Small intestine (tissue), 7 donors: Measurements from ENCODE around the gene OCA2. TPM values are rescaled to one million over a fixed set of nuclear protein-coding genes. Genes with fewer than 3 reads are reported as not detected.

ENCODE experiments used
- DNase-seq, 2 donors: peaks; one replicate each; pipeline versions ENCODE4 v3.0.0 to v3.0.0-alpha.2; 2013
- FAIRE-seq: peaks from 2 replicates; lab custom pipeline; 2012; peaks lifted over from hg19 to GRCh38; lab: Jason Lieb, UNC
- H3K27ac ChIP-seq, 3 donors: one replicate each; pipeline ENCODE4 v1.5.1; 2013; ENCODE audit warnings: low read length in 2 of 3, mild to moderate bottlenecking in 2 of 3, control low read depth in 1 of 3, inconsistent platforms in 1 of 3, low read depth in 1 of 3, moderate library complexity in 1 of 3
- H3K27me3 ChIP-seq, 3 donors: one replicate each; pipeline ENCODE4 v1.6.1; 2013; ENCODE audit warnings: low read length in 3 of 3, inconsistent platforms in 1 of 3; ENCODE audit not compliant: control insufficient read depth in 3 of 3, insufficient read depth in 3 of 3
- H3K36me3 ChIP-seq, 3 donors: one replicate each; pipeline ENCODE4 v1.6.1; 2013; ENCODE audit warnings: low read length in 3 of 3, inconsistent platforms in 1 of 3, low read depth in 1 of 3, mild to moderate bottlenecking in 1 of 3, moderate library complexity in 1 of 3; ENCODE audit not compliant: control insufficient read depth in 3 of 3, insufficient read depth in 2 of 3
- H3K4me1 ChIP-seq, 3 donors: one replicate each; pipeline ENCODE4 v1.6.1; 2013; ENCODE audit warnings: low read length in 2 of 3, inconsistent platforms in 1 of 3, low read depth in 1 of 3, mild to moderate bottlenecking in 1 of 3, moderate library complexity in 1 of 3; ENCODE audit not compliant: control insufficient read depth in 3 of 3, insufficient read depth in 2 of 3
- H3K4me3 ChIP-seq, 3 donors: one replicate each; pipeline ENCODE4 v1.5.1; 2013; ENCODE audit warnings: low read length in 3 of 3, control low read depth in 1 of 3, inconsistent platforms in 1 of 3, low read depth in 1 of 3, mild to moderate bottlenecking in 1 of 3, moderate library complexity in 1 of 3
- H3K9me3 ChIP-seq, 2 donors: one replicate each; pipeline ENCODE4 v1.6.1; 2013; ENCODE audit warnings: low read depth in 1 of 2, low read length in 1 of 2; ENCODE audit not compliant: control insufficient read depth in 2 of 2, insufficient read depth in 1 of 2
- WGBS, 3 donors: extraction: QIAGEN DNeasy Blood & Tissue Kit; methylation state at CpG; one replicate each; pipeline ENCODE4 v1.1.7; 2013; 5-methylcytosine and 5-hydroxymethylcytosine counted together
- polyA plus RNA-seq, 4 donors: library from polyadenylated mRNA; stranded (reverse) in 3 of 4; unstranded in 1 of 4; fragments of 200-250 nt in 3 of 4; fragments of 120-200 nt in 1 of 4; gene quantifications; one replicate each; pipeline versions ENCODE4 v1.2.1 to v1.2.3, GENCODE V29; 2013
- donor health status: healthy with polysubstance abuse.
- donor health status: control.
- donor health status: control.
- donor health status: Bipolar disorder and iron deficiency.
- donor health status: healthy.

The OCA2 gene
- polyA plus RNA-seq, 4 donors, result 0.07 to 5.9 TPM; not detected in 2

DNA sequence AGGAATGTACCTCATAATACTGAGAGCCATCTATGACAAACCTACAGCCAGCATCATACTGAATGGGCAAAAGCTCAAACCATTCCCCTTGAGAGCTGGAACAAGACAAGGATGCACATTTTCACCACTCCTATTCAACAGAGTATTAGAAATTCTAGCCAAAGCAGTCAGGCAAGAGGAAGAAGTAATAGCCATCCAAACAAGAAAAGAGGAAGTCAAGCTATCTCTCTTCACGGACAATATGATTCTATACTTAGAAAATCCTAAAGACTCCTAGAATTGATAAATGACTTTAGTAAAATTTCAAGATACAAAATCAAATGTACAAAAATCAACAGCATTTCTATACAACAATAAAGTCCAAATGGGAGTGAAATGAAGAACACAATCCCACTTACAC is 30.2 kb downstream of the OCA2 start:
- Histone ChIP-seq H3K4me1 (no peaks in the 10 kb centered on the region), H3K4me3 (no peak overlapping the region), H3K36me3 (no peaks in the 10 kb centered on the region), H3K27me3 (no peaks in the 10 kb centered on the region), H3K9me3 (no peaks in the 10 kb centered on the region), H3K27ac (no peak overlapping the region)
- FAIRE-seq (no peak), DNase-seq (no peak)
- WGBS, 3 donors, result 50 to 74% (median 65%) methylated on average over 1 of the region's 1 CpG

DNA sequence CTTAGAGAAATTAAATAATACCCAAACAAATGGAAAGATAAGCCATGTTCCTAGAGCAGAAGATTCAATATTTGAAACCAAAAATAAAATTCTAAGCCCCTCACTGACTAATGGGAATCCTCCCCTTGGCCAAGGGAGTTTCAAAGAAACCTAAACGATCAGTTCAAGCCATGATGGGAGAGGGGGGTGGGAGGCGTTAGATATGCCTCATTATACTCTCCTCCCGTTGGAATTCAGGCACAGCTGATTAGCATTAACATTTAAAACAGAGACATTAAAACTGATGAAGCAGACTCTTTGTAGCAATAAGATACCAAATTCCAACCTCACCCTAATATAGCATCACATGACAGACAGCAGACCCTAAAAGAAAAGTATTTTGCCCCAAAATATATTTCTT is 32.9 kb downstream of the OCA2 start:
- Histone ChIP-seq H3K4me3 (no peak overlapping the region), H3K9me3 (no peaks in the 10 kb centered on the region), H3K27ac (no peak overlapping the region), H3K27me3 (peaks cover 0 to 1% (median 0%) of the 10 kb centered on the region in 3 donors), H3K4me1 (no peaks in the 10 kb centered on the region), H3K36me3 (no peaks in the 10 kb centered on the region)
- no peak for FAIRE-seq
- 46 to 55% (median 53%) methylated on average over 3 of the region's 3 CpGs for WGBS, 3 donors
- DNase-seq, result no peak

DNA sequence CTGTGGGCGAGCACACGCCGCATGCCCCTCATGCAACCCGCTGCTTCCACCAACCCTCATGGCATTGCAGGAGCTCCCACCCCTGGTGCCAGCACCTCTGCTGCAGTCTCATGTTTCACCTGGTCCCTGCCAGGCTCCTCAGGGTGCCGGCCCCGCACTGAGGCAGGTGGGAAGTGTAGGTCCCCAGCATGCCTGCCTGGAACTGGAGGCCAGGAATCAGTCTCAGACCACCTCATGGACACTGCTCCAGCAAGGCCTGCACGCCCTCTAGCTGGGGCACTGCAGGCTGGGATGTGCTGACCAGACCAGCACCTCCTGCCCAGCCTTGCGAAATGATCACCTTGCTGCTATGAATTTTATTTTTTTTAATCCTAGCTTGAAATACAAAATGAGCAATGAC is 39.1 kb downstream of the OCA2 start:
- H3K27me3 ChIP-seq, result peaks cover 0 to 6% (median 0%) of the 10 kb centered on the region in 3 donors
- no peak overlapping the region for H3K27ac ChIP-seq
- FAIRE-seq, result no peak
- 83 to 93% (median 90%) methylated on average over 8 of the region's 8 CpGs for WGBS, 3 donors
- H3K4me1 ChIP-seq, result no peaks in the 10 kb centered on the region
- H3K9me3 ChIP-seq, result peaks cover 0 to 3% of the 10 kb centered on the region in 2 donors
- no peak overlapping the region for H3K4me3 ChIP-seq
- DNase-seq, result no peak
- no peaks in the 10 kb centered on the region for H3K36me3 ChIP-seq

DNA sequence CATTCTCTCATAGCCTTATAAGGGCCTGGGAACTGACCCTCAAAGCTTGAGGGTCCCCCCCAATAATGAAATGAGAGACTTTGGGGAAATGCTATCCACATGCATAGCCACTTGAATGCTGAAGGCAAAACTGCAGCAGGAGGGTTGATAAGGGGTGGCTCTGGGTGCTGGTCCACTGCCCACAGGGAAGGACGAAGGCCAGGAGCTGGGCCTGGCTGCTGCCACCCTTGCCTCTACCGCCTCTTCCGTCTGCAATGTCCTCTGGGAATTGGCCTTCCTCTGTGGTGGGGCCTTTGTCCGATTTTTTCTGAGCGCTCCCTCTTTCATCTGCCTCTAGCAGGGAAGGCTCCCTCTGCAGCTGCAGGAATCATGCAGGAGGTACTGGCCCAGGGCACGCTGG is 41.0 kb downstream of the OCA2 start:
- no peak overlapping the region for H3K4me3 ChIP-seq
- no peak overlapping the region for H3K27ac ChIP-seq
- FAIRE-seq (no peak), DNase-seq (no peak)
- no peaks in the 10 kb centered on the region for H3K36me3 ChIP-seq
- no peaks in the 10 kb centered on the region for H3K4me1 ChIP-seq
- WGBS, 3 donors, result 87 to 91% (median 89%) methylated on average over 6 of the region's 6 CpGs
- H3K9me3 ChIP-seq, result peaks cover 0 to 3% of the 10 kb centered on the region in 2 donors
- peaks cover 0 to 6% (median 0%) of the 10 kb centered on the region in 3 donors for H3K27me3 ChIP-seq

DNA sequence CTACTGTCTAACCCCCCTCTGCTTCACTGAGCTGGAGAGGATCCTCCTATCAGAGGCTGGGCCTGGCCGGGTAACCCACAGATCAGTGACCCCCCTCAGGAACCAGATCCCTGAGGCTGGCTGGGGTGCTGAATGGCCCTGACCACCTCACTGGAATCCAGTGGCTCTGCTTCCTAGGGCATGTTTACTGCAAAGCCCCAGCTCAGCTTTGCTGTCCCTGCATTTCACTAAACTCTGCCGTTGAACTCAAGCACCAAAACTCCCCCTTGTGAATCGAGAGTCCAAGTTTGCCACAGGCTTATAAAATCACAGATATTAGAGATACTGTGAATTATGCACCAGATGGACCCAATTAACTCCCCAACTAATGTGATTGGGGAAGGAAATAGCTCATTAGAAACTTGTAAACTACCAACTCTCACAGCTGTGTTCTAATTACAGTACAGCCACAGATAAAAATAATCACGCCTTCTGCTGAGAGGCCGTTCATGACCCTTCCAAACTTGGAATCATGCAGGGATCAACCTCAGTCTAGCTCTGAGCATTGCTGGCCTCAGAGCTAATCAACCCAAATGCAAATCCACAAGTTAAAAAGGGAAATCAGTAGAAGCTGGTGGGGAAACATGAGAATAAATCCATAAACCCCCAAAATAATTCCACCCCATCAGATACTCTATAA is 47.0 kb downstream of the OCA2 start:
- FAIRE-seq (no peak), DNase-seq (peak in 1 of 2 donors; percentile 5)
- Histone ChIP-seq H3K4me3 (no peak overlapping the region), H3K4me1 (no peaks in the 10 kb centered on the region), H3K36me3 (no peaks in the 10 kb centered on the region), H3K9me3 (no peaks in the 10 kb centered on the region), H3K27ac (no peak overlapping the region), H3K27me3 (no peaks in the 10 kb centered on the region)
- 24 to 33% (median 33%) methylated on average over 5 of the region's 5 CpGs for WGBS, 3 donors

DNA sequence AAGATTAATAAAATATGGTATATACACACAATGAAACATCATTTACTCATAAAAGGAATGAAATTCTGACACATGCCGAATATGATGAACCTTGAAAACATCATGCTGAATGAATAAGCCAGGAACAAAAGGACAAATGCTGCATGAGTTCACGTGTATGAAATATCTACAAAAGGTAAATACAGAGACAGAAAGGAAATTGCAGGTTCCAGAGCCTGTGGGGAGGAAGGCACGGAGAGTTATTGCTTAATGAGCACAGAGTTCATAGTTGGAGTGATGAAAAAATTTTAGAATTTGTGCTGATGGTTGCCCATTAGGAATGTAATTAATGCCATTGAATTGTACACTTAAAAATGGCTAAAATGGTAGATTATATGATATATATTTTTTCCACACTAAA is 49.5 kb downstream of the OCA2 start:
- Histone ChIP-seq H3K4me1 (peaks cover 0 to under 1% (median 0%) of the 10 kb centered on the region in 3 donors), H3K9me3 (no peaks in the 10 kb centered on the region), H3K36me3 (no peaks in the 10 kb centered on the region), H3K27me3 (no peaks in the 10 kb centered on the region), H3K27ac (no peak overlapping the region), H3K4me3 (no peak overlapping the region)
- DNase-seq, result peak in 1 of 2 donors; percentile 48
- WGBS, 3 donors, result 17 to 63% (median 29%) methylated on average over 3 of the region's 3 CpGs
- no peak for FAIRE-seq

DNA sequence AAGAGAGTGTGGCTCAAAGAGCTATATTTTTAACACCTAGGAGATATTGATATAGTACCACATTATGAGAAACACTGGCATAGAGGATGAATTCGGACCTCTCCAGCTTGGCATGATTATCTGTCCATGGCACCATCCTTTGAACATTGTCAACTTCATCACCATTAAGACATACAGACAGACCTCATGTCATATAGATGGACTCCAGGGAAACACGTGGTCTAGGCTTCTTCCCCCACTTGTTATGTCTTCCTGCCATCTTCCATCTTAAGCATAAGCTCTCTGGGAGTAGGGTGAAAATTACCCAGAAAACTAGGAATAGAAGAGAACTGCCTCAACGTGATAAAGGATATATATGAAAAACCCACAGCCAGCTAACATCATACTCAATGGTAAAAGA is 51.8 kb downstream of the OCA2 start:
- 66 to 76% (median 75%) methylated on average over 3 of the region's 3 CpGs for WGBS, 3 donors
- no peak for FAIRE-seq
- H3K4me3 ChIP-seq, result no peak overlapping the region
- no peaks in the 10 kb centered on the region for H3K27me3 ChIP-seq
- no peaks in the 10 kb centered on the region for H3K9me3 ChIP-seq
- H3K27ac ChIP-seq, result no peak overlapping the region
- no peaks in the 10 kb centered on the region for H3K36me3 ChIP-seq
- peaks cover 0 to 15% (median 0%) of the 10 kb centered on the region in 3 donors for H3K4me1 ChIP-seq
- no peak for DNase-seq

DNA sequence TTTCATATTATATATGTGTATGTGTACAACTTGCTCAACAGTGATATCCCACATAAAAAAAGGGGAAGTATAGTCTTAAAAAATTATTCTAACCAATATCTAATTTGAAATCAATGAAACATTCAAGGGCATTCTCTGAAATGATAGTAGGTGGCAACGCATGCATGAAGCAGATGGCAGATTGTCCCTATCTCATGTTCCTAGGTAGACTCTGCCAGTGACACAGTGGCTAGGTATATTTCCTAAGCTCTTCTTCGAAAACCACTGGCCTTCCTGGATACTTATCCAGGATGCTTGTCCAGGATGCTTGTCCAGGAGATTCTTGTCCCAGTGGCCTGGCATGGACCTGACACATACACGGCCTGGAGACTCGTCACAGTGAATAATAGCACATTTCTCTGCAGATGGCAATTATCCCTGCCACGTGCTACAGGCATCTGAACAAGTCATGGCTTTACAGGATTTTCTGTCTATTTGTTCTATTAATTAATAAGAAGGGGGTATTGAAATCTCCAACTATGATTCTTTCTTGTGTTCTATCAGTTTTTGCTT is 54.9 kb downstream of the OCA2 start:
- DNase-seq (no peak), FAIRE-seq (no peak)
- H3K36me3 ChIP-seq, result no peaks in the 10 kb centered on the region
- no peaks in the 10 kb centered on the region for H3K9me3 ChIP-seq
- no peak overlapping the region for H3K4me3 ChIP-seq
- H3K4me1 ChIP-seq, result peaks cover 0 to 15% (median 0%) of the 10 kb centered on the region in 3 donors
- peak overlapping the region in 1 of 3 donors; percentile 86 for H3K27ac ChIP-seq
- no peaks in the 10 kb centered on the region for H3K27me3 ChIP-seq
- 67 to 82% (median 73%) methylated on average over 5 of the region's 5 CpGs for WGBS, 3 donors
